A549 (cell line): ENCODE data around the gene GRID2. TPM values are rescaled to one million over a fixed set of nuclear protein-coding genes. Genes with fewer than 3 reads are reported as not detected.

Experiments used
- ATAC-seq, 2 experiments: fragments of 200-7000 bp in 1 of 2; fragments of >200 bp in 1 of 2; cut with Nextera tagmentation in 1 of 2; cut with Tn5 transposase in 1 of 2; 3 replicates each; pipeline versions ENCODE4 v1.8.0 to v1.9.1; 2018 to 2020; ENCODE audit warnings: mild to moderate bottlenecking in 1 of 2, moderate library complexity in 1 of 2
- CTCF ChIA-PET: fragments of 300-600 bp; sonication (Branson Sonifier 250); formaldehyde crosslinking; extraction: SDS; loops from one replicate; lab custom pipeline; 2021; ENCODE audit warnings: antibody characterized with exemption, inconsistent platforms; lab: Yijun Ruan, JAX
- POLR2A ChIA-PET: fragments of 350-600 bp; formaldehyde crosslinking; extraction: SDS; loops from one replicate; lab custom pipeline; 2021; ENCODE audit warnings: antibody characterized with exemption, inconsistent platforms; lab: Yijun Ruan, JAX
- DNase-seq, 2 experiments: peaks; one replicate each; pipeline versions ENCODE4 v3.0.0 to v3.0.0-alpha.2; 2011 to 2016; ENCODE audit warnings: low read depth in 1 of 2, low spot score in 1 of 2
- FAIRE-seq: peaks from 2 replicates; lab custom pipeline; 2011; peaks lifted over from hg19 to GRCh38; lab: Jason Lieb, UNC
- H3K27ac ChIP-seq, 2 experiments: fragments of >200 bp; sonication (Bioruptor Twin); formaldehyde crosslinking; 3 replicates each; pipeline ENCODE4 v1.5.1; 2016 to 2017
- H3K4me1 ChIP-seq: fragments of >200 bp; sonication (Bioruptor Twin); formaldehyde crosslinking; 3 replicates; pipeline ENCODE4 v1.6.1; 2016
- H3K4me2 ChIP-seq: fragments of >200 bp; sonication (Bioruptor Twin); formaldehyde crosslinking; 3 replicates; pipeline ENCODE4 v1.6.1; 2016
- H3K4me3 ChIP-seq: fragments of >200 bp; sonication (Bioruptor Twin); formaldehyde crosslinking; 3 replicates; pipeline ENCODE4 v1.5.1; 2016
- H3K9me3 ChIP-seq: fragments of >200 bp; sonication (Bioruptor Twin); formaldehyde crosslinking; 3 replicates; pipeline ENCODE4 v1.6.1; 2016
- CBX2 ChIP-seq: fragments of 200-600 bp; sonication (generic); IDR thresholded peaks from 2 replicates; pipeline ENCODE4 v1.6.1; 2016; ENCODE audit warnings: low read depth, mild to moderate bottlenecking, borderline replicate concordance
- CEBPB ChIP-seq, 2 experiments: fragments of >200 bp in 1 of 2; sonication (Bioruptor Twin) in 1 of 2; formaldehyde crosslinking in 1 of 2; IDR thresholded peaks; 2 replicates each; pipeline ENCODE4 v1.6.1; 2012 to 2016
- CHD4 ChIP-seq: fragments of 200-600 bp; sonication (generic); IDR thresholded peaks from 2 replicates; pipeline ENCODE4 v1.6.1; 2016; ENCODE audit warnings: antibody characterized with exemption, mild to moderate bottlenecking, borderline replicate concordance
- EHF ChIP-seq: fragments of 250-450 bp; sonication (Bioruptor Pico); IDR thresholded peaks from 2 replicates; pipeline ENCODE4 v1.5.0; 2020; ENCODE audit warnings: mild to moderate bottlenecking
- EHMT2 ChIP-seq: fragments of 200-600 bp; sonication (generic); IDR thresholded peaks from 2 replicates; pipeline ENCODE4 v1.6.1; 2016; ENCODE audit warnings: antibody characterized with exemption, low read depth, mild to moderate bottlenecking, moderate library complexity
- ESRRA ChIP-seq: fragments of 150-350 bp; IDR thresholded peaks from 2 replicates; pipeline ENCODE4 v1.6.1; 2014; ENCODE audit warnings: mild to moderate bottlenecking, low read length, borderline replicate concordance
- FOSB ChIP-seq: fragments of 250-450 bp; sonication (Bioruptor Pico); IDR thresholded peaks from 2 replicates; pipeline ENCODE4 v1.5.0; 2020; ENCODE audit warnings: mild to moderate bottlenecking, moderate library complexity
- FOSL2 ChIP-seq, 2 experiments: fragments of 450-650 bp in 1 of 2; fragments of >200 bp in 1 of 2; sonication (Bioruptor Twin) in 1 of 2; formaldehyde crosslinking; IDR thresholded peaks; 2 replicates each; pipeline versions ENCODE4 v1.5.0 to v1.6.1; 2016 to 2020; ENCODE audit warnings: mild to moderate bottlenecking in 1 of 2, moderate library complexity in 1 of 2
- FOXS1 ChIP-seq: fragments of 250-450 bp; sonication (Bioruptor Pico); IDR thresholded peaks from 2 replicates; pipeline ENCODE4 v1.5.0; 2020; ENCODE audit warnings: mild to moderate bottlenecking, moderate library complexity
- GATA3 ChIP-seq: IDR thresholded peaks from 2 replicates; pipeline ENCODE4 v1.6.1; 2012; ENCODE audit warnings: borderline replicate concordance
- HES2 ChIP-seq: fragments of >200 bp; sonication (Bioruptor Twin); formaldehyde crosslinking; IDR thresholded peaks from 2 replicates; pipeline ENCODE4 v1.6.1; 2016
- HEYL ChIP-seq: fragments of 250-450 bp; sonication (Bioruptor Pico); IDR thresholded peaks from 2 replicates; pipeline ENCODE4 v1.8.0; 2021; ENCODE audit warnings: mild to moderate bottlenecking, moderate library complexity
- HOXA7 ChIP-seq: fragments of 250-450 bp; sonication (Bioruptor Pico); IDR thresholded peaks from 2 replicates; pipeline ENCODE4 v1.5.0; 2020; ENCODE audit warnings: mild to moderate bottlenecking, moderate library complexity
- KDM5A ChIP-seq: fragments of 200-600 bp; sonication (generic); IDR thresholded peaks from 2 replicates; pipeline ENCODE4 v1.6.1; 2016; ENCODE audit warnings: antibody characterized with exemption, mild to moderate bottlenecking
- MAFK ChIP-seq: fragments of 450-650 bp; IDR thresholded peaks from 2 replicates; pipeline ENCODE4 v1.6.1; 2014; ENCODE audit not compliant: partially characterized antibody
- MYC ChIP-seq: IDR thresholded peaks from 2 replicates; pipeline ENCODE4 v1.6.1; 2012; ENCODE audit warnings: mild to moderate bottlenecking, inconsistent platforms, low read length, improper control_type of control experiment, borderline replicate concordance
- NR3C1 ChIP-seq: fragments of >200 bp; sonication (Bioruptor Twin); formaldehyde crosslinking; IDR thresholded peaks from 3 replicates; pipeline ENCODE4 v1.6.1; 2017
- PHF8 ChIP-seq: fragments of 200-600 bp; sonication (generic); IDR thresholded peaks from 2 replicates; pipeline ENCODE4 v1.6.1; 2016; ENCODE audit warnings: low read depth, mild to moderate bottlenecking, antibody characterized with exemption, moderate library complexity, borderline replicate concordance
- RAD21 ChIP-seq, 2 experiments: fragments of >200 bp in 1 of 2; sonication (Bioruptor Twin) in 1 of 2; formaldehyde crosslinking in 1 of 2; IDR thresholded peaks in 1 of 2; conservative IDR thresholded peaks in 1 of 2; 2 replicates in 1 of 2; 3 replicates in 1 of 2; pipeline ENCODE4 v1.6.1; 2012 to 2018; ENCODE audit warnings: inconsistent platforms in 1 of 2
- REST ChIP-seq: fragments of 200-600 bp; sonication (generic); IDR thresholded peaks from 2 replicates; pipeline ENCODE4 v1.6.1; 2016; ENCODE audit warnings: antibody characterized with exemption, mild to moderate bottlenecking, moderate library complexity
- RFX5 ChIP-seq: fragments of 450-650 bp; IDR thresholded peaks from 2 replicates; pipeline ENCODE4 v1.7.1; 2014; ENCODE audit warnings: antibody characterized with exemption, mild to moderate bottlenecking, moderate library complexity
- RNF2 ChIP-seq: fragments of 200-600 bp; sonication (generic); IDR thresholded peaks from 2 replicates; pipeline ENCODE4 v1.6.1; 2016; ENCODE audit warnings: low read depth, mild to moderate bottlenecking, antibody characterized with exemption, moderate library complexity, borderline replicate concordance
- SREBF2 ChIP-seq: fragments of 450-650 bp; IDR thresholded peaks from 2 replicates; pipeline ENCODE4 v1.6.1; 2014; ENCODE audit warnings: mild to moderate bottlenecking, moderate library complexity
- TFCP2L1 ChIP-seq: fragments of 250-450 bp; sonication (Bioruptor Pico); IDR thresholded peaks from 2 replicates; pipeline ENCODE4 v1.5.0; 2021; ENCODE audit warnings: mild to moderate bottlenecking
- ZFP36 ChIP-seq: fragments of 450-650 bp; IDR thresholded peaks from 2 replicates; pipeline ENCODE4 v1.6.1; 2014; ENCODE audit warnings: borderline replicate concordance; ENCODE audit not compliant: partially characterized antibody
- ZSCAN20 ChIP-seq: fragments of 250-450 bp; sonication (Bioruptor Pico); IDR thresholded peaks from 2 replicates; pipeline ENCODE4 v1.8.0; 2022; ENCODE audit warnings: mild to moderate bottlenecking, moderate library complexity
- WGBS: methylation state at CpG from one replicate; pipeline ENCODE4 v1.1.6; 2017; ENCODE audit errors: missing lambda C conversion rate; 5-methylcytosine and 5-hydroxymethylcytosine counted together
- polyA plus RNA-seq, 4 experiments: library from polyadenylated mRNA; depleted of rRNA in 3 of 4; stranded (reverse); fragments of >200 nt; fragmentation: RNase III in 1 of 4; extraction: RNeasy Plus Mini Kit Qiagen cat#74134 plus additional on column Dnase treatment in 1 of 4; gene quantifications; 2 replicates in 3 of 4; 3 replicates in 1 of 4; pipeline ENCODE4 v1.2.3, GENCODE V29; 2011 to 2017
- TF ChIP-seq, protein P1 (sequence below): fragments of 150-350 bp; IDR thresholded peaks from 2 replicates; pipeline ENCODE4 v1.6.1; 2014; ENCODE audit warnings: low read depth, mild to moderate bottlenecking, low read length
- TF ChIP-seq, protein P2 (sequence below): IDR thresholded peaks from 2 replicates; pipeline ENCODE4 v1.6.1; 2012

The GRID2 gene
- polyA plus RNA-seq, 2 of the 4 experiments (the other 2 are of a cell fraction): not detected

- DNase-seq (no peak), FAIRE-seq (no peak), ATAC-seq (no peak)
- TF ChIP-seq EHF (CRISPR knock-in tag) (no peak), PHF8 (no peak), EHMT2 (no peak), FOXS1 (CRISPR knock-in tag) (no peak), ZSCAN20 (no peak), SREBF2 (no peak), HEYL (CRISPR knock-in tag) (no peak), ZFP36 (no peak), TFCP2L1 (CRISPR knock-in tag) (no peak), ESRRA (no peak), RFX5 (no peak), NR3C1 (no peak)
- TF ChIP-seq, protein P1, sequence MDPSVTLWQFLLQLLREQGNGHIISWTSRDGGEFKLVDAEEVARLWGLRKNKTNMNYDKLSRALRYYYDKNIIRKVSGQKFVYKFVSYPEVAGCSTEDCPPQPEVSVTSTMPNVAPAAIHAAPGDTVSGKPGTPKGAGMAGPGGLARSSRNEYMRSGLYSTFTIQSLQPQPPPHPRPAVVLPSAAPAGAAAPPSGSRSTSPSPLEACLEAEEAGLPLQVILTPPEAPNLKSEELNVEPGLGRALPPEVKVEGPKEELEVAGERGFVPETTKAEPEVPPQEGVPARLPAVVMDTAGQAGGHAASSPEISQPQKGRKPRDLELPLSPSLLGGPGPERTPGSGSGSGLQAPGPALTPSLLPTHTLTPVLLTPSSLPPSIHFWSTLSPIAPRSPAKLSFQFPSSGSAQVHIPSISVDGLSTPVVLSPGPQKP: no peak
- POLR2A ChIA-PET: no interaction called here
- Histone ChIP-seq H3K9me3 (no peaks in the 10 kb centered on the region), H3K27ac (no peak overlapping the region), H3K4me2 (no peak overlapping the region), H3K4me1 (no peaks in the 10 kb centered on the region), H3K4me3 (no peak overlapping the region)
- 73% methylated on average over 1 of the region's 1 CpG for WGBS
- CTCF ChIA-PET: no interaction called here
Observed at GRCh38 chr4:93448691-93449293, 1145.0 kb downstream of the GRID2 start.

- ATAC-seq (no peak), FAIRE-seq (no peak), DNase-seq (no peak)
- TF ChIP-seq ESRRA (no peak), KDM5A (no peak), RNF2 (no peak), TFCP2L1 (CRISPR knock-in tag) (no peak), HOXA7 (no peak), MAFK (no peak), FOSL2 (IDR thresholded peaks at IDR 0.05) (no peak), FOSL2 (CRISPR knock-in tag; IDR thresholded peaks at IDR 0.05) (no peak), MYC (no peak), HEYL (CRISPR knock-in tag) (no peak), CBX2 (no peak)
- TF ChIP-seq, protein P2, sequence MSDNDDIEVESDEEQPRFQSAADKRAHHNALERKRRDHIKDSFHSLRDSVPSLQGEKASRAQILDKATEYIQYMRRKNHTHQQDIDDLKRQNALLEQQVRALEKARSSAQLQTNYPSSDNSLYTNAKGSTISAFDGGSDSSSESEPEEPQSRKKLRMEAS: no peak
- H3K4me1 ChIP-seq: no peaks in the 10 kb centered on the region
- CTCF ChIA-PET: no interaction called here
- WGBS: 17% methylated on average over 1 of the region's 1 CpG
- H3K9me3 ChIP-seq: no peaks in the 10 kb centered on the region
- no peak overlapping the region for H3K4me2 ChIP-seq
- H3K27ac ChIP-seq: no peak overlapping the region
- no peak overlapping the region for H3K4me3 ChIP-seq
- POLR2A ChIA-PET: no interaction called here
Observed at GRCh38 chr4:93451954-93452353, 1148.2 kb downstream of the GRID2 start.

DNA sequence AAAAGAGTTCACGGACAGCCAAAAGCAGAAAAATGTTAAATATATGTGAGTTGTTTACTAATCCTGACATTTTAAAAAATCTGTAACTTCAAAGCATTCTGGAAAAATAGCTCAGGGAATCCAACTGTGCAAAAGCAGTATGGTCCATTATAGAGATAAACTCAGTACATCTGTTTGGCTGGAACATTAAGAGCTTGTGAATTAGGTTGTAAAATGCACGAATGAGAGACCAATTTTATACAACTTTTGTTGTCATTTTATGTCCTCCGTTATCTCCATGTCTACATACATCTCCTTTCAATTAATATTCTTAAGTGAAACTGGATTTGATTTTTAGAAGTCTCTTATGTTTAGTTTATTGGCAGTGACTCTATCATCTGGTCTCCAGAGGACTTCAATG, 1157.8 kb downstream of the GRID2 start:
- no peak for FAIRE-seq
- Histone ChIP-seq H3K4me2 (no peak overlapping the region), H3K4me1 (no peaks in the 10 kb centered on the region), H3K27ac (no peak overlapping the region), H3K9me3 (no peaks in the 10 kb centered on the region), H3K4me3 (no peak overlapping the region)
- ChIA-PET CTCF (no interaction called here), POLR2A (no interaction called here)
- ATAC-seq: no peak
- DNase-seq: no peak
- TF ChIP-seq CHD4 (no peak), CEBPB (IDR thresholded peaks at IDR 0.05) (no peak), RAD21 (conservative IDR thresholded peaks at IDR 0.05 in 1 of 2, IDR thresholded peaks at IDR 0.05 in 1 of 2) (no peak), HES2 (no peak), REST (no peak), GATA3 (no peak), FOSB (CRISPR knock-in tag) (no peak)
- 40% methylated on average over 3 of the region's 3 CpGs for WGBS
